Adrenal gland (tissue), 12 donors: ENCODE results near the gene CENPV. TPM values are rescaled to one million over a fixed set of nuclear protein-coding genes. Genes with fewer than 3 reads are reported as not detected.
A peak's percentile ranks its signal among the peaks of the same experiment; 100 is the strongest.
"Not testable (repeated sequence)": the region's sequence is repeated elsewhere in the genome, so short reads cannot be mapped to it uniquely, and the experiment has no call there.

Experiments
- DNase-seq, 7 donors: peaks; one replicate each; pipeline ENCODE4 v3.0.0-alpha.2; 2019 to 2020
- H3K27ac ChIP-seq, 5 donors: fragments of 200-600 bp; sonication (generic) in 4 of 5; 1 replicate in 3 of 5; 2 replicates in 2 of 5; pipeline versions ENCODE4 v1.5.1 to v1.8.0; 2016 to 2020; ENCODE audit warnings: mild to moderate bottlenecking in 1 of 5
- H3K27me3 ChIP-seq: fragments of 200-600 bp; 2 replicates; pipeline ENCODE4 v1.8.0; 2021
- H3K36me3 ChIP-seq, 2 donors: fragments of 200-600 bp; replicated peaks in 1 of 2; 1 replicate in 1 of 2; 2 replicates in 1 of 2; pipeline versions ENCODE4 v1.5.1 to v1.8.0; 2018 to 2022
- H3K4me1 ChIP-seq, 2 donors: fragments of 200-600 bp; replicated peaks in 1 of 2; 1 replicate in 1 of 2; 2 replicates in 1 of 2; pipeline versions ENCODE4 v1.5.1 to v1.8.0; 2018 to 2021
- H3K4me3 ChIP-seq, 4 donors: fragments of 200-600 bp; sonication (generic) in 3 of 4; one replicate each; pipeline ENCODE4 v1.5.1; 2016 to 2018
- H3K9me3 ChIP-seq, 3 donors: fragments of 200-600 bp; sonication (generic) in 1 of 3; replicated peaks in 1 of 3; 1 replicate in 2 of 3; 2 replicates in 1 of 3; pipeline versions ENCODE4 v1.5.1 to v1.8.0; 2016 to 2021
- CTCF ChIP-seq, 6 experiments: fragments of 450-650 bp in 4 of 6; fragments of 200-600 bp in 2 of 6; sonication (generic) in 1 of 6; IDR thresholded peaks; 1 replicate in 5 of 6; 2 replicates in 1 of 6; pipeline versions ENCODE4 v1.5.1 to v1.8.0; 2016 to 2021; ENCODE audit warnings: antibody characterized with exemption in 6 of 6, mild to moderate bottlenecking in 2 of 6, moderate library complexity in 1 of 6
- POLR2A ChIP-seq, 2 donors: fragments of 450-650 bp; IDR thresholded peaks; one replicate each; pipeline ENCODE4 v1.6.1; 2017; ENCODE audit warnings: antibody characterized with exemption in 2 of 2, mild to moderate bottlenecking in 2 of 2, moderate library complexity in 1 of 2
- WGBS, 4 donors: extraction: QIAGEN DNeasy Blood & Tissue Kit in 2 of 4; methylation state at CpG; one replicate each; pipeline versions ENCODE4 v1.1.5 to v1.1.7; 2013 to 2017; 5-methylcytosine and 5-hydroxymethylcytosine counted together
- intact Hi-C, 2 donors: fragments of 100-400 bp; cut with DNase I; formaldehyde crosslinking; loops; one replicate each; pipeline versions ENCODE4 v1.14.1 to v1.15.0; 2022 to 2023
- polyA plus RNA-seq, 3 donors: library from polyadenylated mRNA; stranded (reverse); fragments of 200-250 nt in 2 of 3; fragments of 350-450 nt in 1 of 3; fragmentation: Illumina TruSeq in 1 of 3; extraction: RNeasy Lipid Tissue Mini Kit (QIAGEN cat#74804) in 1 of 3; gene quantifications; one replicate each; pipeline ENCODE4 v1.2.3, GENCODE V29; 2013 to 2014
- total RNA-seq, 9 donors: library from RNA; depleted of rRNA in 4 of 9; stranded (reverse); fragments of >200 nt in 4 of 9; fragments of 120-200 nt in 1 of 9; fragmentation: NEBNext Ultra II Directional in 1 of 9; extraction: Animal tissue kit (Norgen Biotek cat#: 25700) in 1 of 9; gene quantifications; one replicate each; pipeline versions ENCODE4 v1.1.0 to v1.2.4, GENCODE V29; 2013 to 2023
- donor health status: healthy with polysubstance abuse.
- donor health status: Bipolar disorder and iron deficiency.
- donor health status: DM: yes; HTN: yes; CAD: no.
- donor health status: DM: no; HTN: no; CAD: no.
- donor health status: DM: no; HTN: no; CAD: no.
- donor health status: DM: yes; HTN: yes; CAD: no.

The CENPV gene
- total and polyA plus RNA-seq, 12 donors, result 19.9 to 37.9 (median 28.6) TPM

- Histone ChIP-seq H3K4me1 (peaks cover 0 to 4% of the 10 kb centered on the region in 2 donors), H3K4me3 (no peak overlapping the region), H3K9me3 (no peaks in the 10 kb centered on the region), H3K27ac (no peak overlapping the region), H3K27me3 (no peaks in the 10 kb centered on the region), H3K36me3 (no peaks in the 10 kb centered on the region)
- 86 to 96% (median 94%) methylated on average over 9 to 13 of the region's 13 CpGs for WGBS, 4 donors
- intact Hi-C loops, result no loop called here
- TF ChIP-seq POLR2A (IDR thresholded peaks at IDR 0.05), result no peak
- TF ChIP-seq CTCF (IDR thresholded peaks at IDR 0.05), result no peak
- DNase-seq, result peak in 1 of 7 donors; percentile 19
Observed at GRCh38 chr17:16391451-16391850, 38.2 kb upstream of the CENPV start.

DNA sequence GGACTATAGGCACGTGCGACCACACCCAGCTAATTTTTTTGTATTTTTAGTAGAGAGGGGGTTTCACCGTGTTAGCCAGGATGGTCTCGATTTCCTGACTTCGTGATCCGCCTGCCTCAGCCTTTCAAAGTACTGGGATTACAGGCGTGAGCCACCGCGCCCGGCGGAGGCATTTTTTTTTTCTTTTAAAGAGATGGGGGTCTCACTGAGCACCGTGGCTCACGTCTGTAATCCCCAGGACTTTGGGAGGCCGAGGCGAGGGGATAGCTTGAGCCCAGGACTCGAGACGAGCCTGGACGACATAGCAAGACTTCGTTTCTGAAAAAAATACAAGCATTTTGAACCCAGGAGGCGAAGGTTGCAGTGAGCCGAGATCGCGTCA, 32.8 kb upstream of the CENPV start:
- H3K27me3 ChIP-seq, intact Hi-C loops, H3K9me3 ChIP-seq, DNase-seq: not testable (repeated sequence)
- H3K4me1 ChIP-seq, result peaks cover 26 to 28% of the 10 kb centered on the region in 2 donors
- peak overlapping the region in 1 of 4 donors; percentile 75 for H3K4me3 ChIP-seq
- H3K27ac ChIP-seq, result peak overlapping the region in 2 of 5 donors; percentile 32 to 54
- H3K36me3 ChIP-seq, result peaks cover 0 to 25% of the 10 kb centered on the region in 2 donors
- WGBS, 4 donors, result 38 to 61% (median 47%) methylated on average over 23 of the region's 23 CpGs

DNA sequence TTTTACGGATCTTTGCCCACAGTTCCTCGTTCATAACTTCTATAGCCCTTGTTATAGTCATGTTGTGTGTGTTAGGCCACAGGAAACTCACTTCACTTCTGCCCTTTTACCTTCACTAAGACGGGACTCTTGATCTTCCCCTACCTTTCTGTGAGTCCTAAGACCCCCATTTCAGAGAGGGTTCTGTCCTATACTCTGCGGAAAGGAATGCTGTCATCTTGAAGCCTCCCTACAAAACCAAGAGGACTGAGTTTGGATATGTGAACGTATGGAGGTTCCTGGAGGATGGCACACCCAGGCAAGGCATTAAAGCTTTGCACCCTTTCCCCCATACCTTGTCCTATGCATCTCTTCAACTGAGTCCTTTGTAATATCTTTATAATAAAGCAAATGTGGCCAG, 31.3 kb upstream of the CENPV start:
- TF ChIP-seq CTCF (IDR thresholded peaks at IDR 0.05) (no peak), POLR2A (IDR thresholded peaks at IDR 0.05) (no peak)
- H3K4me1 ChIP-seq, result peaks cover 26 to 35% of the 10 kb centered on the region in 2 donors
- intact Hi-C loops, result no loop called here

DNA sequence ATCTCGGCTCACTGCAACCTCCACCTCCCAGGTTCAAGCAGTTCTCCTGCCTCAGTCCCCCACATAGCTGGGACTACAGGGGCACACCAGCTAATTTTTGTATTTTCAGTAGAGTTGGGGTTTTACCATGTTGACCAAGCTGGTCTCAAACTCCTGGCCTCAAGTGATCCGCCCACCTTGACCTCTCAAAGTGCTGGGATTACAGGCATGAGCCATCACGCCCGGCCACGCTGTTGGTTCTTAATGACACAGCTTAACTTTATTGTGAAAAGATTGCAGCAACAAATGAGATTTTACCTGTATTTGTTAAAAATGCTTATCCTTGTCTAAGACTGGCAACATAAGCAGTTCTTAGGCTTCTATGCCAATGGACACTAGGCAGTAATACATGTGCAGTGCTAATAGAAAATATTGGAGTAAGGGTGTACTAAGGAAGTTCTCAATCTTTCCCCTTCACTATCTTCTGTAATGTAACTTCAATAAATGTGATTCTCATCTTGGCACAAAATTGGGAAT, 30.6 kb upstream of the CENPV start:
- H3K36me3 ChIP-seq, result peaks cover 0 to 25% of the 10 kb centered on the region in 2 donors
- 72 to 74% (median 73%) methylated on average over 5 of the region's 5 CpGs for WGBS, 4 donors
- peak overlapping the region in 1 of 4 donors; percentile 68 for H3K4me3 ChIP-seq
- no peaks in the 10 kb centered on the region for H3K27me3 ChIP-seq
- no peaks in the 10 kb centered on the region for H3K9me3 ChIP-seq
- H3K4me1 ChIP-seq, result peaks cover 26 to 35% of the 10 kb centered on the region in 2 donors
- intact Hi-C loops, result no loop called here
- peak in 1 of 7 donors; percentile 24 for DNase-seq
- TF ChIP-seq CTCF (IDR thresholded peaks at IDR 0.05), result no peak
- TF ChIP-seq POLR2A (IDR thresholded peaks at IDR 0.05), result no peak
- H3K27ac ChIP-seq, result peak overlapping the region in 1 of 5 donors; percentile 30

More for the DNA sequence above, 31.3 kb upstream of the CENPV start:
- no peaks in the 10 kb centered on the region for H3K9me3 ChIP-seq
- 71 to 75% (median 74%) methylated on average over 5 of the region's 5 CpGs for WGBS, 4 donors
- no peaks in the 10 kb centered on the region for H3K27me3 ChIP-seq
- H3K4me3 ChIP-seq, result no peak overlapping the region
- H3K27ac ChIP-seq, result peak overlapping the region in 2 of 5 donors; percentile 9 to 30
- peaks cover 0 to 25% of the 10 kb centered on the region in 2 donors for H3K36me3 ChIP-seq
- no peak for DNase-seq

DNA sequence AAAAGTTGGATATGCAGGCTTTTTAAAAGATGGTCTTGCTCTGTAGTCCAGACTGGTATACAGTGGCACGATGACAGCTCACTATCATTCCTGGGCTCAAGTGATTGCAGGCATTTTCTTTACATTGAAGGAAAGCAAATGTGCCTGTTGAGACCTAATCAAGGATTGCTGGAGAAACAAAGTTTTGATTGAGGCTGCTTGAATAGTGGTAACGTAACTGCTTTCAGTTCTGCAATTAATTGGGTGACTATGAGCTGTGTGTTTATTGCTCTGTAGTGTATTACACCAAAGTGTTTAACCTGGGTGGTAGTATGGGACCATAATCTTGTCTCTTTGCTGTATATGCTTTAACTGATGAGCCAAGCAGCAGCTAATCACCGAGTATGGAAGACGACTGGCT, 29.9 kb upstream of the CENPV start:
- no peak for DNase-seq
- peak overlapping the region in 1 of 4 donors; percentile 68 for H3K4me3 ChIP-seq
- H3K27me3 ChIP-seq, result no peaks in the 10 kb centered on the region
- intact Hi-C loops, result no loop called here
- 59 to 70% (median 62%) methylated on average over 4 of the region's 4 CpGs for WGBS, 4 donors
- peak overlapping the region in 1 of 5 donors; percentile 30 for H3K27ac ChIP-seq
- peaks cover 0 to 25% of the 10 kb centered on the region in 2 donors for H3K36me3 ChIP-seq
- H3K4me1 ChIP-seq, result peaks cover 26 to 35% of the 10 kb centered on the region in 2 donors
- TF ChIP-seq POLR2A (IDR thresholded peaks at IDR 0.05) (no peak), CTCF (IDR thresholded peaks at IDR 0.05) (no peak)
- no peaks in the 10 kb centered on the region for H3K9me3 ChIP-seq
